ENCODE measurements around the gene HAL. TPM values are rescaled to one million over a fixed set of nuclear protein-coding genes. Genes with fewer than 3 reads are reported as not detected.

HAL gene
- total and polyA plus RNA-seq, 2 of the 13 experiments (the other 11 are each of a cell fraction or from before 2014, with no cell fraction given) = 0.89 to 37.8 TPM

DNA sequence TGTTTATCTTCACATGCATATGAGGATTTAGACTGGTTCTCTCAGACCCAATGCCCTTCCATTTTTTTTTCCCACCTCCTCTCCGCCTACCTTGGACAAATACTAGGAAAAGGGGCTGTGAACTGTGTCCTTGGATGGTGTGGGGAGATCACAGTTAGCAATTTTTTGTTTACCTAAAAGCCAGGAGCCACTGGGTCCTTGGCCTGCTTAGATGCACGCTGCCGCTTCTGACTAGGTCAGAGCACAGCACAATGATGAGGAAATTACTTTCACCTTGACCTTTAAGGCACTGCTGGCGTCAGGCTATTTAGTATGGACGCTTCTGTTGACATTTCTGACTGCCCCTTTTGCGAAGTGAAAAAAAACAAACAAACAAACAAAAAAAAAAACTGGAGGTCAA is 55.6 kb downstream of the HAL start (continued):
- TF ChIP-seq TRAFD1 (CRISPR knock-in tag; IDR thresholded peaks at IDR 0.05; ENCODE audit: borderline replicate concordance) (no peak), ARNTL (CRISPR knock-in tag; IDR thresholded peaks at IDR 0.05) (peak; percentile 60; the same call in 1 of the 2 replicates), ZSCAN12 (CRISPR knock-in tag; IDR thresholded peaks at IDR 0.05) (no peak), ZNF3 (CRISPR knock-in tag; IDR thresholded peaks at IDR 0.05) (no peak), HDAC1 (CRISPR knock-in tag; IDR thresholded peaks at IDR 0.05) (peak; percentile 95), ZNF501 (CRISPR knock-in tag; IDR thresholded peaks at IDR 0.05) (peak; percentile 76), CBFB (CRISPR knock-in tag; IDR thresholded peaks at IDR 0.05) (no peak), ZNF549 (CRISPR knock-in tag; IDR thresholded peaks at IDR 0.05) (no peak), ZNF367 (CRISPR knock-in tag; IDR thresholded peaks at IDR 0.05; ENCODE audit: borderline replicate concordance) (no peak), PHF21A (CRISPR knock-in tag; IDR thresholded peaks at IDR 0.05) (peak; percentile 94), E2F5 (CRISPR knock-in tag; conservative IDR thresholded peaks at IDR 0.05) (no peak), ZNF430 (CRISPR knock-in tag; IDR thresholded peaks at IDR 0.05) (peak; percentile 40; the same call in 1 of the 2 replicates), FOXP1 (IDR thresholded peaks at IDR 0.05) (peak; percentile 94), FOXP1 (CRISPR knock-in tag; IDR thresholded peaks at IDR 0.05) (peak; percentile 100), HOXA5 (CRISPR knock-in tag; IDR thresholded peaks at IDR 0.05) (no peak), PPARG (CRISPR knock-in tag; conservative IDR thresholded peaks at IDR 0.05) (peak; percentile 89), ZBTB43 (CRISPR knock-in tag; conservative IDR thresholded peaks at IDR 0.05) (no peak; the same call in 1 of the 2 replicates), POGZ (CRISPR knock-in tag; IDR thresholded peaks at IDR 0.05) (peak; percentile 70), ZNF574 (CRISPR knock-in tag; IDR thresholded peaks at IDR 0.05) (peak; percentile 73), REL (CRISPR knock-in tag; conservative IDR thresholded peaks at IDR 0.05) (no peak)
- TF ChIP-seq, protein P1, sequence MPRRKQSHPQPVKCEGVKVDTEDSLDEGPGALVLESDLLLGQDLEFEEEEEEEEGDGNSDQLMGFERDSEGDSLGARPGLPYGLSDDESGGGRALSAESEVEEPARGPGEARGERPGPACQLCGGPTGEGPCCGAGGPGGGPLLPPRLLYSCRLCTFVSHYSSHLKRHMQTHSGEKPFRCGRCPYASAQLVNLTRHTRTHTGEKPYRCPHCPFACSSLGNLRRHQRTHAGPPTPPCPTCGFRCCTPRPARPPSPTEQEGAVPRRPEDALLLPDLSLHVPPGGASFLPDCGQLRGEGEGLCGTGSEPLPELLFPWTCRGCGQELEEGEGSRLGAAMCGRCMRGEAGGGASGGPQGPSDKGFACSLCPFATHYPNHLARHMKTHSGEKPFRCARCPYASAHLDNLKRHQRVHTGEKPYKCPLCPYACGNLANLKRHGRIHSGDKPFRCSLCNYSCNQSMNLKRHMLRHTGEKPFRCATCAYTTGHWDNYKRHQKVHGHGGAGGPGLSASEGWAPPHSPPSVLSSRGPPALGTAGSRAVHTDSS (CRISPR knock-in tag; conservative IDR thresholded peaks at IDR 0.05) = no peak
- TF ChIP-seq, protein P2, sequence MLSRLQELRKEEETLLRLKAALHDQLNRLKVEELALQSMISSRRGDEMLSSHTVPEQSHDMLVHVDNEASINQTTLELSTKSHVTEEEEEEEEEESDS (CRISPR knock-in tag; IDR thresholded peaks at IDR 0.05; ENCODE audit: borderline replicate concordance) = peak; percentile 66; the same call in 1 of the 2 replicates
- TF ChIP-seq, protein P3, sequence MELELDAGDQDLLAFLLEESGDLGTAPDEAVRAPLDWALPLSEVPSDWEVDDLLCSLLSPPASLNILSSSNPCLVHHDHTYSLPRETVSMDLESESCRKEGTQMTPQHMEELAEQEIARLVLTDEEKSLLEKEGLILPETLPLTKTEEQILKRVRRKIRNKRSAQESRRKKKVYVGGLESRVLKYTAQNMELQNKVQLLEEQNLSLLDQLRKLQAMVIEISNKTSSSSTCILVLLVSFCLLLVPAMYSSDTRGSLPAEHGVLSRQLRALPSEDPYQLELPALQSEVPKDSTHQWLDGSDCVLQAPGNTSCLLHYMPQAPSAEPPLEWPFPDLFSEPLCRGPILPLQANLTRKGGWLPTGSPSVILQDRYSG (CRISPR knock-in tag; IDR thresholded peaks at IDR 0.05) = no peak
